AG04449 (cell line): ENCODE results near the gene TEX261.

Source experiments
- CTCF ChIA-PET: fragments of 350-600 bp; formaldehyde crosslinking; extraction: SDS; loops from one replicate; lab custom pipeline; 2021; ENCODE audit warnings: antibody characterized with exemption; lab: Yijun Ruan, JAX
- POLR2A ChIA-PET: fragments of 400-600, 350-600 bp; formaldehyde crosslinking; extraction: SDS; loops from one replicate; lab custom pipeline; 2020; ENCODE audit warnings: antibody characterized with exemption, inconsistent platforms; lab: Yijun Ruan, JAX
- DNase-seq: peaks from one replicate; pipeline ENCODE4 v3.0.0-alpha.2; 2010; ENCODE audit warnings: low read depth, low spot score
- H3K4me3 ChIP-seq: 2 replicates; pipeline ENCODE4 v1.5.1; 2011; ENCODE audit warnings: low read depth, mild to moderate bottlenecking, control low read depth, low read length
- TF ChIP-seq, protein P1 (sequence below): IDR thresholded peaks from one replicate; pipeline ENCODE4 v1.5.1; 2011; ENCODE audit warnings: mild to moderate bottlenecking, moderate library complexity, low read length, control low read depth, inconsistent platforms; ENCODE audit not compliant: insufficient read depth; ENCODE audit errors: missing control alignments

The TEX261 gene

GRCh38 chr2:70947556-70948184 lies 47.0 kb downstream of the TEX261 start:
- DNase-seq, result no peak
- ChIA-PET CTCF (interaction anchor here (0.9 to 3.9 kb wide), 36 partner anchors 9 to 646 kb away, joined by 3 to 299 read pairs (median 8); partner anchors contain the start of genes ANKRD53, ATP6V1B1 and FAM136A), POLR2A (interaction anchor here (1.2 kb wide), 1 partner anchor 76 kb away, joined by 3 read pairs; no protein-coding TSS in a partner anchor)
- TF ChIP-seq, protein P1, sequence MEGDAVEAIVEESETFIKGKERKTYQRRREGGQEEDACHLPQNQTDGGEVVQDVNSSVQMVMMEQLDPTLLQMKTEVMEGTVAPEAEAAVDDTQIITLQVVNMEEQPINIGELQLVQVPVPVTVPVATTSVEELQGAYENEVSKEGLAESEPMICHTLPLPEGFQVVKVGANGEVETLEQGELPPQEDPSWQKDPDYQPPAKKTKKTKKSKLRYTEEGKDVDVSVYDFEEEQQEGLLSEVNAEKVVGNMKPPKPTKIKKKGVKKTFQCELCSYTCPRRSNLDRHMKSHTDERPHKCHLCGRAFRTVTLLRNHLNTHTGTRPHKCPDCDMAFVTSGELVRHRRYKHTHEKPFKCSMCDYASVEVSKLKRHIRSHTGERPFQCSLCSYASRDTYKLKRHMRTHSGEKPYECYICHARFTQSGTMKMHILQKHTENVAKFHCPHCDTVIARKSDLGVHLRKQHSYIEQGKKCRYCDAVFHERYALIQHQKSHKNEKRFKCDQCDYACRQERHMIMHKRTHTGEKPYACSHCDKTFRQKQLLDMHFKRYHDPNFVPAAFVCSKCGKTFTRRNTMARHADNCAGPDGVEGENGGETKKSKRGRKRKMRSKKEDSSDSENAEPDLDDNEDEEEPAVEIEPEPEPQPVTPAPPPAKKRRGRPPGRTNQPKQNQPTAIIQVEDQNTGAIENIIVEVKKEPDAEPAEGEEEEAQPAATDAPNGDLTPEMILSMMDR, result no peak
- peak overlapping the region; percentile 48 for H3K4me3 ChIP-seq

GRCh38 chr2:70946832-70947442 lies 47.7 kb downstream of the TEX261 start:
- TF ChIP-seq, protein P1, result peak; percentile 68
- no peak for DNase-seq
- H3K4me3 ChIP-seq, result no peak overlapping the region
- ChIA-PET POLR2A (interaction anchor here (0.6 kb wide), 1 partner anchor 120 kb away, joined by 3 read pairs; no protein-coding TSS in a partner anchor), CTCF (interaction anchor here (0.6 to 3.9 kb wide), 35 partner anchors 8 to 645 kb away, joined by 3 to 299 read pairs (median 9); partner anchors contain the start of genes ANKRD53, ATP6V1B1 and FAM136A)

DNA sequence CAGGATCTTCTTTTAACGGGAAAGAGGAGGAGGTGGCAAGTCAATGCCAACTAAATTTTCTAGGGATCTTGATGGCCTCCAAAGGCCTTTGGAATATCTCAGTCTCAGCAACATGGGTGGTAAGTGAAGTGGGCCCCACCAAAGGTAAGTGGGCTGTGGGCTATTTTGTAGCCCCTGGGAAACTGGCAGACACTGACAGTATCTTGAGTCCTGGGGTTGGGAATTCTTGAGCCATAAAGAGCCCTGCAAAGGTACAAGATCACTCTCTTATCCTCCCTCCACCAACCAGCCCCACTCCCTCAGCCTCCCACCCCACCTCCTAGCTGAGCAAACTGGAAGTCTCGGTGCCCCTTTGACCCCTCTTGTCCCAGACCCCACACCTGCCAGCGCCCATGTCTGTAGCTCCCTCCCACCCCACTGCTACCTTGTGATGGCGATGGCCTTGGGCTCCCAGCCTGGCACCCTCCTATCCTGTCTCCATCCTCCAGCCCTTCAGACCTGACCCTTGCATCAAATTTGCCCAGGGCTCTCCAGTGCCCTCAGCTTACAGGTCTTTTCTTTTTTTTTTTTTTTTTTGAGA lies 50.5 kb downstream of the TEX261 start:
- DNase-seq, result no peak
- TF ChIP-seq, protein P1, result no peak
- H3K4me3 ChIP-seq, result no peak overlapping the region
- ChIA-PET POLR2A (no interaction called here), CTCF (interaction anchor here (0.9 to 3.6 kb wide), 4 partner anchors 18 to 603 kb away, joined by 3 to 27 read pairs (median 3); no protein-coding TSS in a partner anchor)

DNA sequence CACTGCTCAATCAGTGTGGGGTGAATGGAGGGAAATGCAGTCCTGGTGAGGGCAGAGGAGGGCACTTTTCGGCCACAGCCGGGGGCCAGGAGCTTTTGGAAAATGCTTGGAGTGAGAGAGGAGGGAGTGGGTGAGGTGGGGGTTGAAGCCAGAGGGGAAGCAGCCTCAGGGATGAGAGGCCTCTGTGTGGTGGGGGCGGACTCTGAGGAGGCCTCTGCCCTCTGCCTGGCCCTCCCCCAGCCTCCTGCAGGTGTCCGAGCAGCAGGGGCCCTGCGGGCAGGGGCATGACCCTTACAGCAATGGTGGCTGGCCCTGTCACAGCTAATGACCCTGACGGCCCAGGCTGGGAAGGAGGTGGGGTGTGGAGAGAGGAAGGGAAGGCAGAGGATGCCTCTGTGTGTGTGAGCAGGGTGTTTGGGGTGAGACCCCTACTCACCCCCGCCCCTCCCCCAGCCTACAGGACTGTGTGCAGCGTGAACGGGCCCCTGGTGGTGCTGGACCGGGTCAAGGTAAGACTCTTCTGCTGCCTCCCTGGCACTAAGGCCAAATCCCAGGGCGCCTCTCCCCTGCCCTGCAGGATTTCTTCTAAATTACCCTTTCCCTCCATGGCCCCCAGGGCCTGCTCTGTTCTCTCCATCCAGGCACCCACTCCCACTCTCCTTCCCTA lies 51.3 kb downstream of the TEX261 start:
- DNase-seq, result no peak
- TF ChIP-seq, protein P1, result no peak
- POLR2A ChIA-PET, result no interaction called here
- CTCF ChIA-PET, result interaction anchor here (0.9 to 3.6 kb wide), 4 partner anchors 21 to 81 kb away, joined by 3 to 27 read pairs (median 11); no protein-coding TSS in a partner anchor
- H3K4me3 ChIP-seq, result no peak overlapping the region

DNA sequence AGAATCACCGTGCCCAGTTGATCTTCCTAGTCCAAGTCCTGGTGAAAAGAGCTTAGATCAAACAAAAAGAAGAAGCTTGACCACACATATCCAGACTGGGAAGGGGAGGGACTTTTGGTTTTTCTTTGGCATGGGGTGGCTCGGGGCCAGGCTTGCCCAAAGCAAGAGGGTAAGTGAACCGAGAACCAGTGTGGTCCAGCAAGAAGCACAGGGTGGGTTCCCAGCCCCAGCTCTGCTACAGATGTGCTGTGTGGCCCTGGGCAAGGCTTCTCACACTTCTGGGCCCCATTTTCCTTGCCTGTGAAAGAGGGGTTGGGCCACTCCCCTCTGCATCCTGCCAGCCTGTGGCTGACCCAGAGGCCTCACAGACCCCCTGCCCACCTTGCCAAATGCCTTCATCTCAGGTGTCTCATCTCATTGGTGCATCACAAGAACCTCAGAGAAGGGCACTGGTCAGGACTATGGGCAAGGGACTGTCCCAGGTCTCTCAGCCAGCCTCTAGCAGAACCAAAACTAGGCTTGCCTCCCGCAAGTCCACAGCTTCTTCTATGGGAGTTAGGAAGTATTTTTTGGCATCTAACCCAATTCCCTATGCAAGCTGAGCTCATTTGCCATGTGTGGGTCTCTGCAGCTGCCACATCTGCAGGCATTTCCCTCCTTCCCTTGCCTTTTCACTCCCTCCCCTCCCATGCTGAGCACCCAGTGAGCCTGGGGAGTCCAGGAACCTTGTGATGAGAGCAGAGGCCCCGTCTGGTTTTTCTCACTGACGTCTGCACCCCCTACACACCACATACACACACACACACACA lies 52.1 kb downstream of the TEX261 start:
- CTCF ChIA-PET, result interaction anchor here (0.7 to 3.6 kb wide), 9 partner anchors 12 to 80 kb away, joined by 3 to 27 read pairs (median 4); no protein-coding TSS in a partner anchor
- no peak for DNase-seq
- H3K4me3 ChIP-seq, result no peak overlapping the region
- POLR2A ChIA-PET, result no interaction called here
- TF ChIP-seq, protein P1, result no peak
